Thoracic aorta (tissue), 2 donors: Measurements from ENCODE around the gene NHSL2. TPM values are rescaled to one million over a fixed set of nuclear protein-coding genes. Genes with fewer than 3 reads are reported as not detected.

Experiments
- ATAC-seq: fragments of 150-250 bp; one replicate; pipeline ENCODE4 v1.8.0; 2017; ENCODE audit warnings: low read depth; ENCODE audit not compliant: insufficient number of reproducible peaks, low FRiP score
- DNase-seq: peaks from one replicate; pipeline ENCODE4 v3.0.0-alpha.2; 2020; ENCODE audit warnings: low spot score
- H3K27ac ChIP-seq, 2 donors: fragments of 200-600 bp; sonication (generic); 1 replicate in 1 of 2; 2 replicates in 1 of 2; pipeline ENCODE4 v1.5.1; 2016; ENCODE audit warnings: mild to moderate bottlenecking in 2 of 2, moderate library complexity in 2 of 2
- H3K27me3 ChIP-seq: fragments of 200-600 bp; sonication (generic); replicated peaks from 2 replicates; pipeline ENCODE4 v1.6.0; 2016; ENCODE audit warnings: mild to moderate bottlenecking; ENCODE audit not compliant: insufficient read depth
- H3K36me3 ChIP-seq: fragments of 200-600 bp; sonication (generic); one replicate; pipeline ENCODE4 v1.5.1; 2016
- H3K4me1 ChIP-seq, 2 donors: fragments of 200-600 bp; sonication (generic); 1 replicate in 1 of 2; 2 replicates in 1 of 2; pipeline versions ENCODE4 v1.5.1 to v1.6.0; 2016; ENCODE audit warnings: low read depth in 2 of 2, mild to moderate bottlenecking in 1 of 2; ENCODE audit not compliant: control insufficient read depth in 1 of 2
- H3K4me3 ChIP-seq: fragments of 200-600 bp; sonication (generic); 2 replicates; pipeline ENCODE4 v1.5.1; 2016; ENCODE audit warnings: mild to moderate bottlenecking
- H3K9me3 ChIP-seq: fragments of 200-600 bp; sonication (generic); 2 replicates; pipeline ENCODE4 v1.5.1; 2016
- total RNA-seq, 2 donors: library from RNA; depleted of rRNA; stranded (reverse); fragments of >200 nt; gene quantifications; one replicate each; pipeline versions ENCODE4 v1.1.0 to v1.2.3, GENCODE V29; 2016
- TF ChIP-seq, protein P1 (sequence below): fragments of 200-600 bp; sonication (generic); IDR thresholded peaks from one replicate; pipeline ENCODE4 v1.5.1; 2019; ENCODE audit warnings: antibody characterized with exemption

The NHSL2 gene
- total RNA-seq, 2 donors from 2014 or later: 15.0 to 16.5 TPM

DNA sequence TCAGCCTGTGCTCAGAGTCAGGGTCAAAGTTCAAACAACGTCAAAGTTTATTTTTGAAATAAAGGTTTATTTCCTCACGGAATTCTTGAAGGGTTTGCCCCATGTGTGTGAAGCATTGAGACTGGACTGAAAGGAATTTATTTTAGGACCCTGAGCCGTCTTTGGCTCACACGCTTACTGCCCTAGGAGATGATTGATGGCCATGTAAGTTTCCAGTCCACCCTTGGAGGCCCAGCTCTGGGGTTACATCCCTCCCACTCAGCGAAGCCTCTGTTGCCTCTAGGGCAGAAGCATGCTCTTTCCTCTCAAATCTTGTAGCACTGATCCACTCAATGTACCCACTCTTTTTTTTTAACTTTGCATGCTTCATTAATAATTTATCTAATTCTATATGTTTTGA is 4.5 kb upstream of the NHSL2 start:
- no peaks in the 10 kb centered on the region for H3K4me1 ChIP-seq
- TF ChIP-seq, protein P1, sequence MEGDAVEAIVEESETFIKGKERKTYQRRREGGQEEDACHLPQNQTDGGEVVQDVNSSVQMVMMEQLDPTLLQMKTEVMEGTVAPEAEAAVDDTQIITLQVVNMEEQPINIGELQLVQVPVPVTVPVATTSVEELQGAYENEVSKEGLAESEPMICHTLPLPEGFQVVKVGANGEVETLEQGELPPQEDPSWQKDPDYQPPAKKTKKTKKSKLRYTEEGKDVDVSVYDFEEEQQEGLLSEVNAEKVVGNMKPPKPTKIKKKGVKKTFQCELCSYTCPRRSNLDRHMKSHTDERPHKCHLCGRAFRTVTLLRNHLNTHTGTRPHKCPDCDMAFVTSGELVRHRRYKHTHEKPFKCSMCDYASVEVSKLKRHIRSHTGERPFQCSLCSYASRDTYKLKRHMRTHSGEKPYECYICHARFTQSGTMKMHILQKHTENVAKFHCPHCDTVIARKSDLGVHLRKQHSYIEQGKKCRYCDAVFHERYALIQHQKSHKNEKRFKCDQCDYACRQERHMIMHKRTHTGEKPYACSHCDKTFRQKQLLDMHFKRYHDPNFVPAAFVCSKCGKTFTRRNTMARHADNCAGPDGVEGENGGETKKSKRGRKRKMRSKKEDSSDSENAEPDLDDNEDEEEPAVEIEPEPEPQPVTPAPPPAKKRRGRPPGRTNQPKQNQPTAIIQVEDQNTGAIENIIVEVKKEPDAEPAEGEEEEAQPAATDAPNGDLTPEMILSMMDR: no peak
- no peak for DNase-seq
- H3K9me3 ChIP-seq: no peaks in the 10 kb centered on the region
- no peak overlapping the region for H3K27ac ChIP-seq
- no peak for ATAC-seq
- H3K36me3 ChIP-seq: no peaks in the 10 kb centered on the region
- no peak overlapping the region for H3K4me3 ChIP-seq
- H3K27me3 ChIP-seq: no peaks in the 10 kb centered on the region

DNA sequence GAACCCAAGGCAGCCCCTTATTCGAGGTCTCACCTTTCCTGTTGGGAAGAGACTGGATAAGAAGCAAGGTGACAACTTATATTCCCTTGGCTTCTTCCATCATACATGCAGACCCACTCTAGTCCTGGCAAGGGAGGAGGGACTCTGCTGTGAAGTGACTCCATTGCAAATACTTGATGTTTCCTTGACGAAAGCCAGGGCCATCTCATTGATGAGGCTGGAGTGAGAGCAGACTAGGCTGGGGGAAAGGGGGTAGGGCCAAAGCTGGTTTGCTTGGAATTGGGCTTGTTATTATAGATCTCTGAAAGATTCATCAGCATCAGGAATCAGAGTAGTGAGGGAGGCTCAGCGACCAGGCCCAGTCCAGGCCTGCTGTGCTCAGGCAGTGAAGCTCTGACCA is 2.3 kb upstream of the NHSL2 start:
- Histone ChIP-seq H3K9me3 (no peaks in the 10 kb centered on the region), H3K4me1 (no peaks in the 10 kb centered on the region), H3K27ac (no peak overlapping the region), H3K27me3 (no peaks in the 10 kb centered on the region), H3K36me3 (no peaks in the 10 kb centered on the region), H3K4me3 (no peak overlapping the region)
- DNase-seq (no peak), ATAC-seq (no peak)
- TF ChIP-seq, protein P1: no peak

DNA sequence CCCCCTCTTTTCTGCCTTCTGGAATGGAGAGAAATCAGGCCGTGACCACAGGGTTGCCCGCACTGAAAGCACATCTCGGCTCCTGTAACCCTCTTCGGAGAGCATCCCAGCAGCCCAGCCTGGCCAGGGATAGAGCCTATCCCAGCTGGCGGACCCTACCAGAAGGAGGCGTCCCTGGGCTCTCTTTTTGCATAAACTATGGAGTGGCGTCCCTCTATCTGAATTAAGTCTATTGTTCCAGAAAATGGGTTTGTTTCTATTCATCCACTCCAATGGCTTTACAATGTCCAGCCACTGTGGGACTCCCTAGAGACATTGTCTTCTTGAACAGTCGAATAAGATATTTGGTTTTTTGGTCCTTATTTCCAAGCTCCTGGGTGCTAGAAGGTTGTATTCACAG is 689 bp upstream of the NHSL2 start:
- Histone ChIP-seq H3K4me1 (no peaks in the 10 kb centered on the region), H3K36me3 (no peaks in the 10 kb centered on the region), H3K27me3 (no peaks in the 10 kb centered on the region), H3K27ac (no peak overlapping the region), H3K9me3 (no peaks in the 10 kb centered on the region), H3K4me3 (peak overlapping the region; percentile 63)
- ATAC-seq (no peak), DNase-seq (no peak)
- TF ChIP-seq, protein P1: no peak

DNA sequence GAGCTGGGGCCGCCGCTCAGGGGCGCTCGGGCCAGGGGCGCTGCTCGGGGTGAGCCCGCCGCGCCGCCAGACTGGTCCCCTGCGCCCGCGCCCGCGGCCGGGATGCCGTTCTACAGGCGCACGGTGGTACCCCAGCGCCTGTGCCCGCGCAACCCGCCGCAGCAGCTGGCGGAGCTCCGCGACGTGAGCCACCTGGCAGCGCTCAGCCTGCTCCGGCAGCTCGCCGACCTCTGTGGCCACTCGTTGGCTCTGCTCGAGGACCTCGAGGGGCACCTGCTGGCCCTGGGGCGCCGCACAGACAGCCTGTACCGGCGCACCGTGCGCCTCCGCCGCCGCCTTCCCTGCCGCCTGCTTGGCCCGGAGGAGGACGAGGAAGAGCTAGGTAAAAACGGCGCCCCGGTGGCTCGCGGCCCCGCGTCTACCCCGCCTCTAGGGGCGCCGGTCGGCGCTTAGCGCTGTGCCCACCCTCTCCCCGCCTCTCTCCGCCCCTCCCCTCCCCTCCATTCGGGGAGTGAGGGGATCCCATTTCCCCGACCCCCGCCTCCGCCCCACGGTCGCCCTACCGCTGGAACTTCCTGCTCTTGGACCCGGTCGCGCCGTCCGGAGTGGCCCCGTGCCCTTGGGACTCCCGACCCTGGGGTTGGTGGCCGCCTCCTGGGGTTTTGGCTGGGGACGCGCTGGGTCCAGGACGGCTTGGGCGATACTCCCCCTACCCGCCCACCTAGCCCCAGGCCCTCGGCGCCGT is 513 bp downstream of the NHSL2 start:
- peak overlapping the region; percentile 63 for H3K4me3 ChIP-seq
- H3K27ac ChIP-seq: no peak overlapping the region
- TF ChIP-seq, protein P1: no peak
- no peaks in the 10 kb centered on the region for H3K36me3 ChIP-seq
- ATAC-seq: no peak
- no peaks in the 10 kb centered on the region for H3K4me1 ChIP-seq
- no peaks in the 10 kb centered on the region for H3K9me3 ChIP-seq
- no peak for DNase-seq
- no peaks in the 10 kb centered on the region for H3K27me3 ChIP-seq

DNA sequence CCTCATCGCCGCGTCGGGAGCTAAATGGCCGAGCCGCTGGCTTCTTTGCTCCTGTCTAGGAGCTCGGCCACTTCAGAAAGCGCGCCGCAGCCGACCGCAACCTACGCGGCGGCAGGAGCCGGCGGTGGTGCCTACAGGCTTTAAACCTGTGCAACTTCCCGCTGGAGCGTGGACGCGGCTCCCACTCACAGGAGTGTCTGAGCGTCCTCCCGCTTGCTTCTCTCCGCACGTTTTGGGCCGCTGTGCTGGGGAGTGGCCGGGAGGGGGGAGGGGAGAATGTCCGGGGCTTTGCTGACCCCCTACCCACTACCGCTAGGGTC is 1.0 kb downstream of the NHSL2 start:
- no peak for ATAC-seq
- Histone ChIP-seq H3K36me3 (no peaks in the 10 kb centered on the region), H3K4me3 (peak overlapping the region; percentile 63), H3K9me3 (no peaks in the 10 kb centered on the region), H3K27me3 (no peaks in the 10 kb centered on the region), H3K27ac (no peak overlapping the region), H3K4me1 (no peaks in the 10 kb centered on the region)
- no peak for DNase-seq
- TF ChIP-seq, protein P1: no peak
